HepG2 (cell line): ENCODE data around the gene LMAN2L. TPM values are rescaled to one million over a fixed set of nuclear protein-coding genes. Genes with fewer than 3 reads are reported as not detected.
A peak's percentile ranks its signal among the peaks of the same experiment; 100 is the strongest.

Experiments
- HHEX ChIP-seq: IDR thresholded peaks from 2 replicates; pipeline ENCODE4 v1.6.1; 2016; ENCODE audit warnings: control low read depth
- KAT7 ChIP-seq: IDR thresholded peaks from 2 replicates; pipeline ENCODE4 v1.6.1; 2018; ENCODE audit warnings: borderline replicate concordance, missing compliant biosample characterization
- NPAS2 ChIP-seq: sonication (generic); formaldehyde crosslinking; IDR thresholded peaks from 2 replicates; pipeline ENCODE4 v1.8.0; 2022; ENCODE audit warnings: mild to moderate bottlenecking, missing genetic modification reagents, borderline replicate concordance
- RBAK ChIP-seq: sonication (generic); formaldehyde crosslinking; IDR thresholded peaks from 2 replicates; pipeline ENCODE4 v1.5.1; 2020; ENCODE audit warnings: mild to moderate bottlenecking, missing genetic modification reagents
- RBM39 ChIP-seq: fragments of 200-400 bp; formaldehyde crosslinking; IDR thresholded peaks from one replicate; pipeline ENCODE4 v1.6.1; 2018; ENCODE audit warnings: antibody characterized with exemption, mild to moderate bottlenecking, low read depth, low read length; ENCODE audit not compliant: poor library complexity, severe bottlenecking
- ZBTB1 ChIP-seq: sonication (generic); formaldehyde crosslinking; IDR thresholded peaks from 2 replicates; pipeline ENCODE4 v1.4.0; 2020; ENCODE audit warnings: missing genetic modification reagents, borderline replicate concordance
- ZFP37 ChIP-seq: sonication (generic); formaldehyde crosslinking; IDR thresholded peaks from 2 replicates; pipeline ENCODE4 v1.4.0; 2020; ENCODE audit warnings: missing genetic modification reagents, borderline replicate concordance
- ZKSCAN5 ChIP-seq: sonication (generic); formaldehyde crosslinking; IDR thresholded peaks from 2 replicates; pipeline ENCODE4 v1.5.1; 2020; ENCODE audit warnings: mild to moderate bottlenecking, missing genetic modification reagents
- ZMAT3 ChIP-seq: sonication (generic); formaldehyde crosslinking; conservative IDR thresholded peaks from 2 replicates; pipeline ENCODE4 v1.7.0; 2021; ENCODE audit warnings: missing genetic modification reagents
- ZNF234 ChIP-seq: sonication (generic); formaldehyde crosslinking; conservative IDR thresholded peaks from 2 replicates; pipeline ENCODE4 v1.5.1; 2020; ENCODE audit warnings: mild to moderate bottlenecking, missing genetic modification reagents
- ZNF260 ChIP-seq: sonication (generic); formaldehyde crosslinking; IDR thresholded peaks from 2 replicates; pipeline ENCODE4 v1.4.0; 2020; ENCODE audit warnings: missing genetic modification reagents, low read depth, mild to moderate bottlenecking, borderline replicate concordance
- ZNF552 ChIP-seq: sonication (generic); formaldehyde crosslinking; IDR thresholded peaks from 2 replicates; pipeline ENCODE4 v1.9.0; 2022; ENCODE audit warnings: missing genetic modification reagents, mild to moderate bottlenecking, borderline replicate concordance
- ZNF605 ChIP-seq: sonication (generic); formaldehyde crosslinking; IDR thresholded peaks from 2 replicates; pipeline ENCODE4 v1.8.0; 2022; ENCODE audit warnings: mild to moderate bottlenecking, missing genetic modification reagents
- ZNF644 ChIP-seq: IDR thresholded peaks from 2 replicates; pipeline ENCODE4 v1.6.1; 2016; ENCODE audit warnings: low read depth
- ZNF678 ChIP-seq: sonication (generic); formaldehyde crosslinking; IDR thresholded peaks from 2 replicates; pipeline ENCODE4 v1.4.0; 2020; ENCODE audit warnings: mild to moderate bottlenecking, missing genetic modification reagents
- ZNF850 ChIP-seq: sonication (generic); formaldehyde crosslinking; conservative IDR thresholded peaks from 2 replicates; pipeline ENCODE4 v1.9.0; 2021; ENCODE audit warnings: mild to moderate bottlenecking, missing genetic modification reagents
- polyA plus RNA-seq, 8 experiments: library from polyadenylated mRNA; depleted of rRNA in 3 of 8; stranded (reverse) in 7 of 8; unstranded in 1 of 8; fragments of >200 nt; fragmentation: Illumina TruSeq in 4 of 8; extraction: Trizol in 4 of 8; gene quantifications; 2 replicates each; pipeline versions ENCODE4 v1.2.1 to v1.2.3, GENCODE V29; 2011 to 2016; ENCODE audit warnings: low read depth in 4 of 8, missing spikeins in 1 of 8, mixed read lengths in 1 of 8; ENCODE audit not compliant: insufficient read depth in 1 of 8
- total RNA-seq, 5 experiments: library from RNA; depleted of rRNA; stranded (reverse); fragments of >200 nt; fragmentation: Illumina TruSeq; extraction: Trizol; gene quantifications; 2 replicates each; pipeline ENCODE4 v1.2.3, GENCODE V29; 2016; ENCODE audit warnings: low read depth in 1 of 5
- TF ChIP-seq, protein P1 (sequence below): IDR thresholded peaks from 2 replicates; pipeline ENCODE4 v1.6.1; 2012; ENCODE audit warnings: low read depth, low read length, improper control_type of control experiment
- TF ChIP-seq, protein P2 (sequence below), 2 experiments: sonication (generic) in 1 of 2; formaldehyde crosslinking in 1 of 2; IDR thresholded peaks; 2 replicates each; pipeline versions ENCODE4 v1.4.0 to v1.6.1; 2016 to 2020; ENCODE audit warnings: borderline replicate concordance in 1 of 2, low read depth in 1 of 2, mild to moderate bottlenecking in 1 of 2, missing genetic modification reagents in 1 of 2
- TF ChIP-seq, protein P3 (sequence below): sonication (generic); formaldehyde crosslinking; IDR thresholded peaks from 2 replicates; pipeline ENCODE4 v1.8.0; 2022; ENCODE audit warnings: mild to moderate bottlenecking, missing genetic modification reagents, borderline replicate concordance
- TF ChIP-seq, protein P4 (sequence below): sonication (generic); formaldehyde crosslinking; IDR thresholded peaks from 2 replicates; pipeline ENCODE4 v1.8.1; 2023; ENCODE audit warnings: missing genetic modification reagents, inconsistent platforms, borderline replicate concordance

Gene LMAN2L
- total and polyA plus RNA-seq, 2 of the 13 experiments (the other 11 are each of a cell fraction or from before 2014, with no cell fraction given) = 39.1 to 57.9 TPM

DNA sequence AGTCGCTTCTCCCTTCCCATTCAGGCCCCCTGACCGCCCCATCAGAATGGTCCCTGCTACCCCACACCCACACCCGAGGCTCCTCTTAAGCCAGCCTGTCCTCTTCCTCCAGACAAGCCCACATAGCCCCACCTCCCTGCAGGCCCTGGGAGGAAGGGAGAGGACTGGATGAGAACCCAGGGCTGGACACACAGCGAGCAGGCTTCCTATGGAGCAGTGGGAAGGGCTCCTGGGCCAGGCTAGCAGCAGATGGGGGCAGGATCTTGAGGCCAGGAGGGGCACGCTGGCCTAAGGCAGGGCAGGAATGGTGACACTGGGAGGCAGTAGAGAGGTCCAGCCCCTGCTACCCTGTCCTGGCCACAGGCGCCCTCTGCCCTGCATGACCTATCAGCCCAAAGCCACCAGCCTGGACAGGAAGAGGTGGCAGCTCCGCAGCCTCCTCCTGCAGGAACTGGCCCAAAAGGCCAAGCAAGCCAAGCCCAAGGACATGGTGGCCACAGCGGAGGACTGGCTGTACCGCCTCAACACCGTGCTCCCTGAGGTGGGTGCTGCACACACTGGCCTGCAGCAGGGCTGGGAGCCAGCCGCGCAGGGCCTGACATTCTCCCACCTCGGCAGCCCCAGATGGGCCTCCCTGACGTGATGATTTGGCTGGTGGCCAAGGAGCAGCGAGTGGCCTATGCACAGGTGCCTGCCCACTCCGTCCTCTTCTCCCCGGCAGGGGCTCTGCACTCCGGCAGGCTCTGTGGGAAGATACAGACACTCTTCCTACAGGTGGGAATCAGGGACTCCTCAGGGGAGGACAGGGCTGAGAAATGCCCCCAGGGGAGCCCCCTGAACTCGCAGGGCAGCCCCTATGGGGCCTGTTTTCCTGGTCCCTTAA, 54.0 kb downstream of the LMAN2L start (continued):
- TF ChIP-seq ZNF552 (CRISPR knock-in tag) = peak; percentile 80; the same call in 1 of the 2 replicates
- no peak for TF ChIP-seq ZNF234 (CRISPR knock-in tag)
- no peak for TF ChIP-seq ZNF605 (CRISPR knock-in tag)
- TF ChIP-seq KAT7 (CRISPR knock-in tag) = no peak
- TF ChIP-seq ZNF678 (CRISPR knock-in tag) = no peak
- TF ChIP-seq NPAS2 (CRISPR knock-in tag) = no peak
- 0 out of 2 replicates have a peak, but pooled peaks have one; percentile 21 for TF ChIP-seq RBAK (CRISPR knock-in tag)
- TF ChIP-seq, protein P1, sequence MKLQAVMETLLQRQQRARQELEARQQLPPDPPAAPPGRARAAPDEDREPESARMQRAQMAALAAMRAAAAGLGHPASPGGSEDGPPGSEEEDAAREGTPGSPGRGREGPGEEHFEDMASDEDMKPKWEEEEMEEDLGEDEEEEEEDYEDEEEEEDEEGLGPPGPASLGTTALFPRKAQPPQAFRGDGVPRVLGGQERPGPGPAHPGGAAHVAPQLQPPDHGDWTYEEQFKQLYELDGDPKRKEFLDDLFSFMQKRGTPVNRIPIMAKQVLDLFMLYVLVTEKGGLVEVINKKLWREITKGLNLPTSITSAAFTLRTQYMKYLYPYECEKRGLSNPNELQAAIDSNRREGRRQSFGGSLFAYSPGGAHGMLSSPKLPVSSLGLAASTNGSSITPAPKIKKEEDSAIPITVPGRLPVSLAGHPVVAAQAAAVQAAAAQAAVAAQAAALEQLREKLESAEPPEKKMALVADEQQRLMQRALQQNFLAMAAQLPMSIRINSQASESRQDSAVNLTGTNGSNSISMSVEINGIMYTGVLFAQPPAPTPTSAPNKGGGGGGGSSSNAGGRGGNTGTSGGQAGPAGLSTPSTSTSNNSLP = no peak
- no peak for TF ChIP-seq HHEX (CRISPR knock-in tag)
- TF ChIP-seq ZNF644 = no peak; the same call in none of the 2 replicates
- TF ChIP-seq ZKSCAN5 (CRISPR knock-in tag) = no peak
- TF ChIP-seq, protein P2, sequence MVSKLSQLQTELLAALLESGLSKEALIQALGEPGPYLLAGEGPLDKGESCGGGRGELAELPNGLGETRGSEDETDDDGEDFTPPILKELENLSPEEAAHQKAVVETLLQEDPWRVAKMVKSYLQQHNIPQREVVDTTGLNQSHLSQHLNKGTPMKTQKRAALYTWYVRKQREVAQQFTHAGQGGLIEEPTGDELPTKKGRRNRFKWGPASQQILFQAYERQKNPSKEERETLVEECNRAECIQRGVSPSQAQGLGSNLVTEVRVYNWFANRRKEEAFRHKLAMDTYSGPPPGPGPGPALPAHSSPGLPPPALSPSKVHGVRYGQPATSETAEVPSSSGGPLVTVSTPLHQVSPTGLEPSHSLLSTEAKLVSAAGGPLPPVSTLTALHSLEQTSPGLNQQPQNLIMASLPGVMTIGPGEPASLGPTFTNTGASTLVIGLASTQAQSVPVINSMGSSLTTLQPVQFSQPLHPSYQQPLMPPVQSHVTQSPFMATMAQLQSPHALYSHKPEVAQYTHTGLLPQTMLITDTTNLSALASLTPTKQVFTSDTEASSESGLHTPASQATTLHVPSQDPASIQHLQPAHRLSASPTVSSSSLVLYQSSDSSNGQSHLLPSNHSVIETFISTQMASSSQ (IDR thresholded peaks at IDR 0.05; ENCODE audit: low read depth) = no peak
- TF ChIP-seq, protein P2 (CRISPR knock-in tag; IDR thresholded peaks at IDR 0.05; ENCODE audit: borderline replicate concordance) = no peak
- no peak for TF ChIP-seq ZBTB1 (CRISPR knock-in tag)
- no peak for TF ChIP-seq ZFP37
- TF ChIP-seq RBM39 = peak; percentile 45
- TF ChIP-seq, protein P3, sequence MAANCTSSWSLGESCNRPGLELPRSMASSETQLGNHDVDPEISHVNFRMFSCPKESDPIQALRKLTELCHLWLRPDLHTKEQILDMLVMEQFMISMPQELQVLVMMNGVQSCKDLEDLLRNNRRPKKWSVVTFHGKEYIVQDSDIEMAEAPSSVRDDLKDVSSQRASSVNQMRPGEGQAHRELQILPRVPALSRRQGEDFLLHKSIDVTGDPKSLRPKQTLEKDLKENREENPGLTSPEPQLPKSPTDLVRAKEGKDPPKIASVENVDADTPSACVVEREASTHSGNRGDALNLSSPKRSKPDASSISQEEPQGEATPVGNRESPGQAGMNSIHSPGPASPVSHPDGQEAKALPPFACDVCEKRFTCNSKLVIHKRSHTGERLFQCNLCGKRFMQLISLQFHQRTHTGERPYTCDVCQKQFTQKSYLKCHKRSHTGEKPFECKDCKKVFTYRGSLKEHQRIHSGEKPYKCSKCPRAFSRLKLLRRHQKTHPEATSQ (CRISPR knock-in tag) = no peak
- no peak for TF ChIP-seq ZNF260 (CRISPR knock-in tag)
- no peak for TF ChIP-seq ZMAT3
- TF ChIP-seq ZNF850 = no peak
- TF ChIP-seq, protein P4, sequence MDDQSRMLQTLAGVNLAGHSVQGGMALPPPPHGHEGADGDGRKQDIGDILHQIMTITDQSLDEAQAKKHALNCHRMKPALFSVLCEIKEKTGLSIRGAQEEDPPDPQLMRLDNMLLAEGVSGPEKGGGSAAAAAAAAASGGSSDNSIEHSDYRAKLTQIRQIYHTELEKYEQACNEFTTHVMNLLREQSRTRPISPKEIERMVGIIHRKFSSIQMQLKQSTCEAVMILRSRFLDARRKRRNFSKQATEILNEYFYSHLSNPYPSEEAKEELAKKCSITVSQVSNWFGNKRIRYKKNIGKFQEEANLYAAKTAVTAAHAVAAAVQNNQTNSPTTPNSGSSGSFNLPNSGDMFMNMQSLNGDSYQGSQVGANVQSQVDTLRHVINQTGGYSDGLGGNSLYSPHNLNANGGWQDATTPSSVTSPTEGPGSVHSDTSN = no peak
